GM06990 (cell line): ENCODE data around the gene PRPS2.
A peak's percentile ranks its signal among the peaks of the same experiment; 100 is the strongest.

Experiments
- DNase-seq: peaks from one replicate; pipeline ENCODE4 v3.0.0-alpha.2; 2011; ENCODE audit not compliant: insufficient read length; ENCODE audit errors: extremely low read depth
- H3K27me3 ChIP-seq: replicated peaks from 2 replicates; pipeline ENCODE4 v1.6.0; 2011; ENCODE audit warnings: low read length; ENCODE audit not compliant: control insufficient read depth, insufficient read depth
- H3K36me3 ChIP-seq: 2 replicates; pipeline ENCODE4 v1.5.1; 2011; ENCODE audit warnings: low read length; ENCODE audit not compliant: control insufficient read depth, insufficient read depth
- H3K4me3 ChIP-seq: replicated peaks from 2 replicates; pipeline ENCODE4 v1.5.1; 2011; ENCODE audit warnings: low read depth, mild to moderate bottlenecking, control low read depth, low read length
- TF ChIP-seq, protein P1 (sequence below): IDR thresholded peaks from 2 replicates; pipeline ENCODE4 v1.5.1; 2011; ENCODE audit warnings: low read length, control low read depth, mild to moderate bottlenecking, inconsistent platforms; ENCODE audit not compliant: insufficient read depth, poor library complexity, severe bottlenecking

PRPS2 gene

DNA sequence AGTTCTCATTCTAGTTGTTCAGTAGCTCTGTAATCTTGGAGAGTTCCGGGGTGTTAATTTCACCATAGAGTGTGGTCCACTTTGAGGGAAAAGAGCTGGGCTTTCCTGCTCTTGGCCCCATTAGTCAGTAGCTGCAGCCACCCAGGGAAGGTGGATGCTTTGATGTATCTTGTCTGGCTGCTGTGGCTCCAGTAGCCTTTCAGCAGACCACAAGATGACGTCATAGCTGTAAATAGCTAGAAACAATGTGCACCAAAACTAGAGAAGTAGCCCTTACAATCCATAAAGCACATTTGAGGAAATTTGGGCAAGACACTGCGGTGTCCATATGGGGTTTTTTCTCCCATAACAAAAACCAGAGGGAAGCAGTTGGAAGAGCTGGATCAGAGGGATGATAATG lies 32.9 kb upstream of the PRPS2 start:
- DNase-seq = no peak
- no peak overlapping the region for H3K4me3 ChIP-seq
- H3K27me3 ChIP-seq = no peaks in the 10 kb centered on the region
- TF ChIP-seq, protein P1, sequence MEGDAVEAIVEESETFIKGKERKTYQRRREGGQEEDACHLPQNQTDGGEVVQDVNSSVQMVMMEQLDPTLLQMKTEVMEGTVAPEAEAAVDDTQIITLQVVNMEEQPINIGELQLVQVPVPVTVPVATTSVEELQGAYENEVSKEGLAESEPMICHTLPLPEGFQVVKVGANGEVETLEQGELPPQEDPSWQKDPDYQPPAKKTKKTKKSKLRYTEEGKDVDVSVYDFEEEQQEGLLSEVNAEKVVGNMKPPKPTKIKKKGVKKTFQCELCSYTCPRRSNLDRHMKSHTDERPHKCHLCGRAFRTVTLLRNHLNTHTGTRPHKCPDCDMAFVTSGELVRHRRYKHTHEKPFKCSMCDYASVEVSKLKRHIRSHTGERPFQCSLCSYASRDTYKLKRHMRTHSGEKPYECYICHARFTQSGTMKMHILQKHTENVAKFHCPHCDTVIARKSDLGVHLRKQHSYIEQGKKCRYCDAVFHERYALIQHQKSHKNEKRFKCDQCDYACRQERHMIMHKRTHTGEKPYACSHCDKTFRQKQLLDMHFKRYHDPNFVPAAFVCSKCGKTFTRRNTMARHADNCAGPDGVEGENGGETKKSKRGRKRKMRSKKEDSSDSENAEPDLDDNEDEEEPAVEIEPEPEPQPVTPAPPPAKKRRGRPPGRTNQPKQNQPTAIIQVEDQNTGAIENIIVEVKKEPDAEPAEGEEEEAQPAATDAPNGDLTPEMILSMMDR = no peak
- H3K36me3 ChIP-seq = no peaks in the 10 kb centered on the region

DNA sequence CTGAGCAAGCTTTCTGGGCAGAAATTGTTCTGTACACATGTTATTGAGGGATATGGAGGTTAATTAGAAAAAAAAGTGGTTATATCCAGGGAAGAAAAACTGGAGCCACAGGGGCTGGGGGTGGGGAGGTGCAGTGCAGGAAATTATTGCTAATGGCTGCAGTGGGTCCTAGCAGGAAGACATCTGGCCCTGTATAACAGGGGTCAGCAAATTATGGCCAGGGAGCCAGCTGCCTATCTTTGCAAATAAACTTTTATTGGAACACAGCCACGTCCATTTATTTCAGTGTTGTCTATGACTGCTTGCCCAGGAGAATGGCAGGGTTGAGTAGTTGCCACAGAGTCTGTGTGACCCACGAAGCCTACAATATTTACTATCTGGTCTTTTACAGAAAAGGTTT lies 23.4 kb upstream of the PRPS2 start:
- TF ChIP-seq, protein P1 = no peak
- H3K4me3 ChIP-seq = no peak overlapping the region
- no peaks in the 10 kb centered on the region for H3K27me3 ChIP-seq
- no peak for DNase-seq
- H3K36me3 ChIP-seq = no peaks in the 10 kb centered on the region

GRCh38 chrX:12768491-12768890 lies 22.7 kb upstream of the PRPS2 start:
- TF ChIP-seq, protein P1 = no peak
- H3K27me3 ChIP-seq = no peaks in the 10 kb centered on the region
- H3K36me3 ChIP-seq = no peaks in the 10 kb centered on the region
- H3K4me3 ChIP-seq = no peak overlapping the region
- no peak for DNase-seq

- H3K36me3 ChIP-seq = no peaks in the 10 kb centered on the region
- H3K4me3 ChIP-seq = no peak overlapping the region
- TF ChIP-seq, protein P1 = peak; percentile 55
- no peak for DNase-seq
- no peaks in the 10 kb centered on the region for H3K27me3 ChIP-seq
These were observed 20.8 kb upstream of the PRPS2 start for GRCh38 chrX:12770440-12770839.

DNA sequence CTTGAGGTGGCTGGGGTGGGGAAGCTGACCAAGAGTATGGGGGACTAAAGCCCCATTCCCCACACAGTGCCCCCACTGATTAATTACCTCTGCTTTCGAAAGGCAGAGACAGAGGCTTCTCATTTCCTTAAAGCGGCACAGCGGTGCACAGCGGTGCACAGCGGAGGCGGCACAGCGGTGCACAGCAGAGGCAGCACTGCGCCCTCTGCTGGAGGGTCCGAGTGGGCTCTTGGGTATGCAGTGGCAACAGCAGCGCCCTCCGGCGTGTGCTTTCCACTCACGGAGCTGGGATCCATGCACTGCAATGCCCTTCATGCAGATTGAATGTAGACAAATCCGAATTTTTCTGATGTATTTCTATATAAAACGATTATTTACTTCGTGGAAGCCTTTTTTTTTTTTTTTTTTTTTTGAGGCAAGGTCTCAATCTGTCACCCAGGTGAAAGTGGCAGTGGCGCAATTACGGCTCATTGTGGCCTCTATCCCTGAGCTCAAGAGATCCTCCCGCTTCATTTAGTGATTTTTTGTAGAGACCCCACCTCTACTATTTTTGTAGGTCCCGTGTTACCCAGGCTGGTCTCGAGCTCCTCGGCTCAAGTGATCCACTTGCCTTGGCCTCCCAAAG lies 19.7 kb upstream of the PRPS2 start:
- Histone ChIP-seq H3K27me3 (no peaks in the 10 kb centered on the region), H3K4me3 (no peak overlapping the region), H3K36me3 (no peaks in the 10 kb centered on the region)
- DNase-seq = peak; percentile 67
- TF ChIP-seq, protein P1 = peak; percentile 99

DNA sequence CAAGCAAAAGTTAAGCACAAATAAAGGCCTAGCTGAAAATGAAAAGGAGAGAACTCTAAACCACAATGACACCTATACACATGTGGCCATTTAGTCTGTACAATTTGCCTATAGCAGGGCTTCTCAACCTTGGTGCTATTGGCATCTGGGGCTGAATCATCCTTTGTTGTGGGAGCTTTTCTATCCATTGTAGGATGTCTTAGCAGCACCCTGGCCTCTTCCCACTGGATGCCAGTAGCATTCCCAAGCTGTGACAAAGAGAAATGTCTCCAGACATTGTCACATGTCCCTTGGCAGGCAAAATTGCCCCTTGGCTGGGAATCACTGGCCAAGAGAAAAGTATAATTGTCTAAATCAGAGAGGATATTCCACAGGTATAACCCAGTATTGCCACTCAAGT lies 13.5 kb upstream of the PRPS2 start:
- TF ChIP-seq, protein P1 = no peak
- no peak overlapping the region for H3K4me3 ChIP-seq
- no peaks in the 10 kb centered on the region for H3K27me3 ChIP-seq
- no peak for DNase-seq
- H3K36me3 ChIP-seq = no peaks in the 10 kb centered on the region
